ENCODE measurements around the gene ASTN2.

The ASTN2 gene

GRCh38 chr9:116406469-116406868 is 1008.4 kb downstream of the ASTN2 start:
- no peaks in the 10 kb centered on the region; the same call in 1 of the 2 replicates for H3K36me3 ChIP-seq (ENCODE audit: insufficient read depth)
- H2AFZ ChIP-seq (ENCODE audit: low read depth) = no peak overlapping the region
- H3K27me3 ChIP-seq (ENCODE audit: insufficient read depth, low read depth) = no peaks in the 10 kb centered on the region
- no peaks in the 10 kb centered on the region for H4K20me1 ChIP-seq (ENCODE audit: insufficient read depth)
- no peak overlapping the region for H3K9ac ChIP-seq
- no peak overlapping the region for H3K4me3 ChIP-seq (IDR thresholded peaks at IDR 0.05; ENCODE audit: insufficient read depth, low read depth, low read length)
- TF ChIP-seq CTCF (conservative IDR thresholded peaks at IDR 0.05; ENCODE audit: low read depth, low read length) = no peak
- no peaks in the 10 kb centered on the region for H3K79me2 ChIP-seq (ENCODE audit: insufficient read depth, low read depth)
- no peak overlapping the region for H3K4me2 ChIP-seq
- no peaks in the 10 kb centered on the region for H3K4me1 ChIP-seq (ENCODE audit: low read depth, poor library complexity, severe bottlenecking)
- H3K27ac ChIP-seq = no peak overlapping the region

GRCh38 chr9:116405321-116405720 is 1009.5 kb downstream of the ASTN2 start:
- H3K4me2 ChIP-seq = no peak overlapping the region
- TF ChIP-seq CTCF (conservative IDR thresholded peaks at IDR 0.05; ENCODE audit: low read depth, low read length) = no peak

GRCh38 chr9:116404228-116404627 is 1010.6 kb downstream of the ASTN2 start:
- Histone ChIP-seq H3K4me2 (no peak overlapping the region), H4K20me1 (ENCODE audit: insufficient read depth) (no peaks in the 10 kb centered on the region)
- TF ChIP-seq CTCF (conservative IDR thresholded peaks at IDR 0.05; ENCODE audit: low read depth, low read length) = no peak

More at GRCh38 chr9:116405321-116405720, 1009.5 kb downstream of the ASTN2 start:
- Histone ChIP-seq H3K36me3 (ENCODE audit: insufficient read depth) (no peaks in the 10 kb centered on the region; the same call in 1 of the 2 replicates), H3K4me1 (ENCODE audit: low read depth, poor library complexity, severe bottlenecking) (no peaks in the 10 kb centered on the region), H3K27ac (no peak overlapping the region), H4K20me1 (ENCODE audit: insufficient read depth) (no peaks in the 10 kb centered on the region), H3K27me3 (ENCODE audit: insufficient read depth, low read depth) (no peaks in the 10 kb centered on the region), H3K79me2 (ENCODE audit: insufficient read depth, low read depth) (no peaks in the 10 kb centered on the region), H3K9ac (no peak overlapping the region), H2AFZ (ENCODE audit: low read depth) (no peak overlapping the region), H3K4me3 (IDR thresholded peaks at IDR 0.05; ENCODE audit: insufficient read depth, low read depth, low read length) (no peak overlapping the region)

GRCh38 chr9:116403171-116403570 is 1011.7 kb downstream of the ASTN2 start:
- Histone ChIP-seq H3K4me3 (IDR thresholded peaks at IDR 0.05; ENCODE audit: insufficient read depth, low read depth, low read length) (no peak overlapping the region), H3K27me3 (ENCODE audit: insufficient read depth, low read depth) (no peaks in the 10 kb centered on the region), H3K4me1 (ENCODE audit: low read depth, poor library complexity, severe bottlenecking) (no peaks in the 10 kb centered on the region), H3K36me3 (ENCODE audit: insufficient read depth) (no peaks in the 10 kb centered on the region; the same call in 1 of the 2 replicates), H4K20me1 (ENCODE audit: insufficient read depth) (no peaks in the 10 kb centered on the region), H3K4me2 (no peak overlapping the region), H3K27ac (no peak overlapping the region), H2AFZ (ENCODE audit: low read depth) (no peak overlapping the region), H3K9ac (no peak overlapping the region), H3K79me2 (ENCODE audit: insufficient read depth, low read depth) (no peaks in the 10 kb centered on the region)
- no peak for TF ChIP-seq CTCF (conservative IDR thresholded peaks at IDR 0.05; ENCODE audit: low read depth, low read length)

More at GRCh38 chr9:116404228-116404627, 1010.6 kb downstream of the ASTN2 start:
- Histone ChIP-seq H3K27ac (no peak overlapping the region), H3K36me3 (ENCODE audit: insufficient read depth) (no peaks in the 10 kb centered on the region; the same call in 1 of the 2 replicates), H2AFZ (ENCODE audit: low read depth) (no peak overlapping the region), H3K4me1 (ENCODE audit: low read depth, poor library complexity, severe bottlenecking) (no peaks in the 10 kb centered on the region), H3K4me3 (IDR thresholded peaks at IDR 0.05; ENCODE audit: insufficient read depth, low read depth, low read length) (no peak overlapping the region), H3K79me2 (ENCODE audit: insufficient read depth, low read depth) (no peaks in the 10 kb centered on the region), H3K9ac (no peak overlapping the region), H3K27me3 (ENCODE audit: insufficient read depth, low read depth) (no peaks in the 10 kb centered on the region)
